Spleen (tissue), 11 donors: ENCODE measurements around the gene CHKB. TPM values are rescaled to one million over a fixed set of nuclear protein-coding genes. Genes with fewer than 3 reads are reported as not detected.

ENCODE experiments used
- DNase-seq: peaks from one replicate; pipeline ENCODE4 v3.0.0-alpha.2; 2020
- H3K27ac ChIP-seq, 8 donors: fragments of 200-600 bp; sonication (generic) in 7 of 8; 1 replicate in 4 of 8; 2 replicates in 4 of 8; pipeline versions ENCODE4 v1.5.0 to v1.8.0; 2016 to 2021; ENCODE audit warnings: inconsistent platforms in 4 of 8, mild to moderate bottlenecking in 4 of 8, moderate library complexity in 1 of 8
- H3K27me3 ChIP-seq, 7 donors: fragments of 200-600 bp; sonication (generic) in 6 of 7; replicated peaks in 1 of 7; 1 replicate in 4 of 7; 2 replicates in 3 of 7; pipeline versions ENCODE4 v1.5.0 to v1.8.0; 2016 to 2021; ENCODE audit warnings: inconsistent platforms in 3 of 7, mild to moderate bottlenecking in 1 of 7
- H3K36me3 ChIP-seq, 6 donors: fragments of 200-600 bp; sonication (generic) in 5 of 6; 1 replicate in 4 of 6; 2 replicates in 2 of 6; pipeline versions ENCODE4 v1.5.0 to v1.8.0; 2016 to 2021; ENCODE audit warnings: inconsistent platforms in 2 of 6
- H3K4me1 ChIP-seq, 6 donors: fragments of 200-600 bp; sonication (generic) in 5 of 6; 1 replicate in 3 of 6; 2 replicates in 3 of 6; pipeline versions ENCODE4 v1.5.0 to v1.8.0; 2016 to 2021; ENCODE audit warnings: inconsistent platforms in 3 of 6
- H3K4me3 ChIP-seq, 8 donors: fragments of 200-600 bp; sonication (generic) in 7 of 8; 1 replicate in 4 of 8; 2 replicates in 4 of 8; pipeline versions ENCODE4 v1.5.0 to v1.8.0; 2016 to 2021; ENCODE audit warnings: inconsistent platforms in 4 of 8, mild to moderate bottlenecking in 4 of 8, moderate library complexity in 2 of 8
- H3K9me3 ChIP-seq, 8 donors: fragments of 200-600 bp; sonication (generic) in 7 of 8; 1 replicate in 4 of 8; 2 replicates in 4 of 8; pipeline versions ENCODE4 v1.5.0 to v1.8.0; 2016 to 2021; ENCODE audit warnings: inconsistent platforms in 4 of 8
- POLR2A ChIP-seq, 3 donors: fragments of 450-650 bp; IDR thresholded peaks; one replicate each; pipeline ENCODE4 v1.5.1; 2017; ENCODE audit warnings: antibody characterized with exemption in 3 of 3, mild to moderate bottlenecking in 1 of 3
- POLR2AphosphoS5 ChIP-seq, 3 donors: sonication (generic); formaldehyde crosslinking; IDR thresholded peaks; one replicate each; pipeline ENCODE4 v1.5.1; 2017; ENCODE audit warnings: antibody characterized with exemption in 3 of 3
- WGBS, 5 donors: extraction: QIAGEN DNeasy Blood & Tissue Kit in 3 of 5; methylation state at CpG; one replicate each; pipeline versions ENCODE4 v1.1.5 to v1.1.7; 2013 to 2018; 5-methylcytosine and 5-hydroxymethylcytosine counted together
- intact Hi-C: fragments of 100-400 bp; cut with DNase I; formaldehyde crosslinking; loops from one replicate; pipeline ENCODE4 v1.15.0; 2023; ENCODE audit warnings: low total_unique reads
- polyA plus RNA-seq, 3 donors: library from polyadenylated mRNA; stranded (reverse); fragments of 200-250 nt; gene quantifications; one replicate each; pipeline ENCODE4 v1.2.1, GENCODE V29; 2013
- total RNA-seq, 7 donors: library from RNA; depleted of rRNA in 3 of 7; stranded (reverse); fragments of >200 nt in 3 of 7; fragmentation: NEBNext Ultra II Directional in 4 of 7; extraction: Animal tissue kit (Norgen Biotek cat#: 25700) in 4 of 7; gene quantifications; one replicate each; pipeline versions ENCODE4 v1.1.0 to v1.2.1, GENCODE V29; 2016 to 2021
- TF ChIP-seq, protein P1 (sequence below), 11 experiments: fragments of 200-600 bp in 7 of 11; fragments of 450-650 bp in 4 of 11; sonication (generic) in 4 of 11; IDR thresholded peaks in 8 of 11; conservative IDR thresholded peaks in 3 of 11; 1 replicate in 7 of 11; 2 replicates in 4 of 11; pipeline versions ENCODE4 v1.4.0 to v1.8.0; 2016 to 2021; ENCODE audit warnings: antibody characterized with exemption in 11 of 11, inconsistent platforms in 4 of 11, mild to moderate bottlenecking in 1 of 11
- donor health status: healthy with polysubstance abuse.
- donor health status: DM: no; HTN: no; CAD: no; lungs with moderate emphysema.
- donor health status: DM: no; HTN: no; CAD: no.
- donor health status: Bipolar disorder and iron deficiency.
- donor health status: healthy.
- donor health status: DM: no; HTN: no; CAD: no.
- donor health status: DM: yes; HTN: yes; CAD: no.

CHKB gene
- total and polyA plus RNA-seq, 10 donors, result 94.4 to 502 (median 129) TPM

- peak; percentile 85 for DNase-seq
These were observed 17.3 kb upstream of the CHKB start for GRCh38 chr22:50599816-50600455.

GRCh38 chr22:50597097-50597496 is 14.4 kb upstream of the CHKB start:
- peaks cover 0 to 5% (median 0%) of the 10 kb centered on the region in 6 donors for H3K36me3 ChIP-seq
- 85 to 96% (median 90%) methylated on average over 5 of the region's 5 CpGs for WGBS, 5 donors
- no peak for TF ChIP-seq POLR2A (IDR thresholded peaks at IDR 0.05)
- H3K4me1 ChIP-seq, result peaks cover 0 to 20% (median 16%) of the 10 kb centered on the region in 6 donors
- no peaks in the 10 kb centered on the region for H3K9me3 ChIP-seq
- no peak overlapping the region for H3K4me3 ChIP-seq
- intact Hi-C loops, result no loop called here
- peaks cover 5 to 41% (median 22%) of the 10 kb centered on the region in 7 donors for H3K27me3 ChIP-seq
- H3K27ac ChIP-seq, result no peak overlapping the region
- DNase-seq, result no peak

More at GRCh38 chr22:50599816-50600455, 17.3 kb upstream of the CHKB start:
- peak overlapping the region in 7 of 8 donors; percentile 25 to 71 (median 50) for H3K4me3 ChIP-seq
- no peak overlapping the region for H3K27ac ChIP-seq
- TF ChIP-seq POLR2AphosphoS5 (IDR thresholded peaks at IDR 0.05), result peak in 2 of 3 donors; percentile 14 to 68
- TF ChIP-seq, protein P1, sequence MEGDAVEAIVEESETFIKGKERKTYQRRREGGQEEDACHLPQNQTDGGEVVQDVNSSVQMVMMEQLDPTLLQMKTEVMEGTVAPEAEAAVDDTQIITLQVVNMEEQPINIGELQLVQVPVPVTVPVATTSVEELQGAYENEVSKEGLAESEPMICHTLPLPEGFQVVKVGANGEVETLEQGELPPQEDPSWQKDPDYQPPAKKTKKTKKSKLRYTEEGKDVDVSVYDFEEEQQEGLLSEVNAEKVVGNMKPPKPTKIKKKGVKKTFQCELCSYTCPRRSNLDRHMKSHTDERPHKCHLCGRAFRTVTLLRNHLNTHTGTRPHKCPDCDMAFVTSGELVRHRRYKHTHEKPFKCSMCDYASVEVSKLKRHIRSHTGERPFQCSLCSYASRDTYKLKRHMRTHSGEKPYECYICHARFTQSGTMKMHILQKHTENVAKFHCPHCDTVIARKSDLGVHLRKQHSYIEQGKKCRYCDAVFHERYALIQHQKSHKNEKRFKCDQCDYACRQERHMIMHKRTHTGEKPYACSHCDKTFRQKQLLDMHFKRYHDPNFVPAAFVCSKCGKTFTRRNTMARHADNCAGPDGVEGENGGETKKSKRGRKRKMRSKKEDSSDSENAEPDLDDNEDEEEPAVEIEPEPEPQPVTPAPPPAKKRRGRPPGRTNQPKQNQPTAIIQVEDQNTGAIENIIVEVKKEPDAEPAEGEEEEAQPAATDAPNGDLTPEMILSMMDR (IDR thresholded peaks at IDR 0.05 in 8 of 11, conservative IDR thresholded peaks at IDR 0.05 in 3 of 11), result no peak
- WGBS, 5 donors, result 15 to 27% (median 24%) methylated on average over 28 to 52 of the region's 52 CpGs
- H3K36me3 ChIP-seq, result peaks cover 0 to 5% (median 0%) of the 10 kb centered on the region in 6 donors
- no peaks in the 10 kb centered on the region for H3K9me3 ChIP-seq
- intact Hi-C loops, result no loop called here
- peaks cover 5 to 69% (median 48%) of the 10 kb centered on the region in 7 donors for H3K27me3 ChIP-seq
- H3K4me1 ChIP-seq, result peaks cover 0 to 30% (median 16%) of the 10 kb centered on the region in 6 donors

GRCh38 chr22:50595189-50595588 is 12.5 kb upstream of the CHKB start:
- Histone ChIP-seq H3K36me3 (peaks cover 0 to 5% (median 0%) of the 10 kb centered on the region in 6 donors), H3K4me1 (peaks cover 0 to 6% (median 5%) of the 10 kb centered on the region in 6 donors), H3K9me3 (no peaks in the 10 kb centered on the region), H3K27me3 (peaks cover 5 to 22% (median 10%) of the 10 kb centered on the region in 7 donors), H3K27ac (no peak overlapping the region), H3K4me3 (no peak overlapping the region)
- TF ChIP-seq, protein P1 (IDR thresholded peaks at IDR 0.05 in 8 of 11, conservative IDR thresholded peaks at IDR 0.05 in 3 of 11), result no peak
- TF ChIP-seq POLR2A (IDR thresholded peaks at IDR 0.05), result no peak
- TF ChIP-seq POLR2AphosphoS5 (IDR thresholded peaks at IDR 0.05), result no peak
- 81 to 92% (median 86%) methylated on average over 3 of the region's 3 CpGs for WGBS, 5 donors
- DNase-seq, result no peak
- intact Hi-C loops, result no loop called here

- Histone ChIP-seq H3K4me3 (no peak overlapping the region), H3K27ac (no peak overlapping the region), H3K27me3 (no peaks in the 10 kb centered on the region), H3K36me3 (no peaks in the 10 kb centered on the region), H3K4me1 (peaks cover 3 to 16% (median 10%) of the 10 kb centered on the region in 6 donors), H3K9me3 (no peaks in the 10 kb centered on the region)
- intact Hi-C loops, result no loop called here
- WGBS, 5 donors, result 95 to 98% (median 97%) methylated on average over 5 of the region's 5 CpGs
- peak; percentile 37 for DNase-seq
- TF ChIP-seq POLR2AphosphoS5 (IDR thresholded peaks at IDR 0.05) (no peak), POLR2A (IDR thresholded peaks at IDR 0.05) (no peak)
- TF ChIP-seq, protein P1 (IDR thresholded peaks at IDR 0.05 in 8 of 11, conservative IDR thresholded peaks at IDR 0.05 in 3 of 11), result no peak
These were observed 4.8 kb upstream of the CHKB start for GRCh38 chr22:50587407-50587806.
